Sigmoid colon (tissue), 7 donors: Measurements from ENCODE around the gene WFDC8. TPM values are rescaled to one million over a fixed set of nuclear protein-coding genes. Genes with fewer than 3 reads are reported as not detected.
"Not testable (repeated sequence)": the region's sequence is repeated elsewhere in the genome, so short reads cannot be mapped to it uniquely, and the experiment has no call there.

Source experiments
- DNase-seq: peaks from one replicate; pipeline ENCODE4 v3.0.0-alpha.2; 2019
- H3K27ac ChIP-seq, 4 donors: fragments of 200-600 bp; sonication (generic); one replicate each; pipeline ENCODE4 v1.5.1; 2016 to 2019; ENCODE audit warnings: mild to moderate bottlenecking in 1 of 4
- H3K27me3 ChIP-seq, 3 donors: fragments of 200-600 bp; sonication (generic); one replicate each; pipeline ENCODE4 v1.5.1; 2019; ENCODE audit warnings: mild to moderate bottlenecking in 1 of 3
- H3K36me3 ChIP-seq, 4 donors: fragments of 200-600 bp; sonication (generic); one replicate each; pipeline ENCODE4 v1.5.1; 2016 to 2019
- H3K4me1 ChIP-seq, 4 donors: fragments of 200-600 bp; sonication (generic); one replicate each; pipeline ENCODE4 v1.5.1; 2017 to 2019
- H3K4me3 ChIP-seq, 4 donors: fragments of 200-600 bp; sonication (generic); one replicate each; pipeline ENCODE4 v1.5.1; 2017 to 2019; ENCODE audit warnings: mild to moderate bottlenecking in 2 of 4, moderate library complexity in 1 of 4
- H3K9me3 ChIP-seq, 4 donors: fragments of 200-600 bp in 3 of 4; sonication (generic) in 3 of 4; one replicate each; pipeline versions ENCODE4 v1.5.1 to v1.6.1; 2013 to 2019
- CTCF ChIP-seq, 4 experiments: fragments of 450-650 bp in 3 of 4; fragments of 200-600 bp in 1 of 4; IDR thresholded peaks; one replicate each; pipeline ENCODE4 v1.5.1; 2016 to 2019; ENCODE audit warnings: antibody characterized with exemption in 4 of 4, mild to moderate bottlenecking in 3 of 4, moderate library complexity in 2 of 4
- EP300 ChIP-seq, 4 donors: sonication (generic); formaldehyde crosslinking; IDR thresholded peaks; one replicate each; pipeline ENCODE4 v1.6.1; 2017; ENCODE audit warnings: antibody characterized with exemption in 4 of 4
- POLR2A ChIP-seq, 2 donors: fragments of 450-650 bp; IDR thresholded peaks; one replicate each; pipeline ENCODE4 v1.6.1; 2016; ENCODE audit warnings: antibody characterized with exemption in 2 of 2, mild to moderate bottlenecking in 2 of 2, moderate library complexity in 2 of 2
- POLR2AphosphoS5 ChIP-seq, 4 donors: sonication (generic); formaldehyde crosslinking; IDR thresholded peaks; one replicate each; pipeline ENCODE4 v1.6.1; 2017; ENCODE audit warnings: antibody characterized with exemption in 4 of 4
- WGBS, 2 donors: extraction: QIAGEN DNeasy Blood & Tissue Kit; methylation state at CpG; one replicate each; pipeline ENCODE4 v1.1.7; 2013; 5-methylcytosine and 5-hydroxymethylcytosine counted together
- intact Hi-C: fragments of 100-400 bp; cut with DNase I; formaldehyde crosslinking; loops from one replicate; pipeline ENCODE4 v1.15.1; 2023
- polyA plus RNA-seq, 3 donors: library from polyadenylated mRNA; stranded (reverse); fragments of 200-250 nt; gene quantifications; one replicate each; pipeline ENCODE4 v1.2.3, GENCODE V29; 2013
- total RNA-seq, 4 donors: library from RNA; depleted of rRNA; stranded (reverse); fragments of >200 nt; gene quantifications; one replicate each; pipeline ENCODE4 v1.1.0, GENCODE V29; 2016
- donor health status: healthy with polysubstance abuse.
- donor health status: Bipolar disorder and iron deficiency.
- donor health status: healthy.

Gene WFDC8
- total and polyA plus RNA-seq, 7 donors = not detected

GRCh38 chr20:45578231-45578630, 853 bp downstream of the WFDC8 start:
- intact Hi-C loops = no loop called here
- 18 to 81% methylated on average over 1 of the region's 1 CpG for WGBS, 2 donors
- H3K27ac ChIP-seq = no peak overlapping the region

GRCh38 chr20:45576995-45577394, 2.1 kb downstream of the WFDC8 start:
- intact Hi-C loops = no loop called here
- H3K9me3 ChIP-seq = no peaks in the 10 kb centered on the region
- H3K27me3 ChIP-seq = no peaks in the 10 kb centered on the region
- peaks cover 0 to 4% (median 0%) of the 10 kb centered on the region in 4 donors for H3K4me1 ChIP-seq
- 57 to 91% methylated on average over 2 of the region's 2 CpGs for WGBS, 2 donors
- DNase-seq = no peak
- no peaks in the 10 kb centered on the region for H3K36me3 ChIP-seq
- TF ChIP-seq CTCF (IDR thresholded peaks at IDR 0.05) (no peak), POLR2A (IDR thresholded peaks at IDR 0.05) (no peak), POLR2AphosphoS5 (IDR thresholded peaks at IDR 0.05) (no peak), EP300 (IDR thresholded peaks at IDR 0.05) (no peak)
- H3K4me3 ChIP-seq = no peak overlapping the region
- no peak overlapping the region for H3K27ac ChIP-seq

More at GRCh38 chr20:45578231-45578630, 853 bp downstream of the WFDC8 start:
- TF ChIP-seq POLR2AphosphoS5 (IDR thresholded peaks at IDR 0.05) (no peak), CTCF (IDR thresholded peaks at IDR 0.05) (no peak), POLR2A (IDR thresholded peaks at IDR 0.05) (no peak), EP300 (IDR thresholded peaks at IDR 0.05) (no peak)
- no peak for DNase-seq
- H3K9me3 ChIP-seq = no peaks in the 10 kb centered on the region
- H3K27me3 ChIP-seq = no peaks in the 10 kb centered on the region
- peaks cover 0 to 4% (median 0%) of the 10 kb centered on the region in 4 donors for H3K4me1 ChIP-seq
- no peak overlapping the region for H3K4me3 ChIP-seq
- no peaks in the 10 kb centered on the region for H3K36me3 ChIP-seq

GRCh38 chr20:45575931-45576330, 3.2 kb downstream of the WFDC8 start:
- Histone ChIP-seq H3K36me3 (no peaks in the 10 kb centered on the region), H3K9me3 (no peaks in the 10 kb centered on the region), H3K27me3 (no peaks in the 10 kb centered on the region), H3K4me3 (no peak overlapping the region), H3K27ac (no peak overlapping the region), H3K4me1 (peaks cover 0 to 4% (median 0%) of the 10 kb centered on the region in 4 donors)
- no peak for TF ChIP-seq EP300 (IDR thresholded peaks at IDR 0.05)
- no peak for TF ChIP-seq CTCF (IDR thresholded peaks at IDR 0.05)
- TF ChIP-seq POLR2AphosphoS5 (IDR thresholded peaks at IDR 0.05) = no peak
- no peak for TF ChIP-seq POLR2A (IDR thresholded peaks at IDR 0.05)
- intact Hi-C loops = no loop called here
- WGBS, 2 donors = 94% methylated on average over 3 of the region's 3 CpGs
- DNase-seq = no peak

GRCh38 chr20:45569650-45570049, 9.4 kb downstream of the WFDC8 start:
- H3K36me3 ChIP-seq, H3K27ac ChIP-seq, H3K9me3 ChIP-seq, H3K4me3 ChIP-seq, H3K27me3 ChIP-seq, DNase-seq, intact Hi-C loops, H3K4me1 ChIP-seq: not testable (repeated sequence)
- 88 to 93% methylated on average over 1 of the region's 1 CpG for WGBS, 2 donors

GRCh38 chr20:45564760-45565276, 14.3 kb downstream of the WFDC8 start:
- no peaks in the 10 kb centered on the region for H3K4me1 ChIP-seq
- TF ChIP-seq POLR2AphosphoS5 (IDR thresholded peaks at IDR 0.05) = no peak
- TF ChIP-seq CTCF (IDR thresholded peaks at IDR 0.05) = no peak
- no peak for TF ChIP-seq EP300 (IDR thresholded peaks at IDR 0.05)
- no peak for TF ChIP-seq POLR2A (IDR thresholded peaks at IDR 0.05)
- H3K27me3 ChIP-seq = peaks cover 0 to 10% (median 0%) of the 10 kb centered on the region in 3 donors
- WGBS, 2 donors = 85 to 93% methylated on average over 2 of the region's 2 CpGs
- H3K9me3 ChIP-seq = no peaks in the 10 kb centered on the region
- no peak overlapping the region for H3K27ac ChIP-seq
- intact Hi-C loops = no loop called here
- DNase-seq = no peak
- no peak overlapping the region for H3K4me3 ChIP-seq
- no peaks in the 10 kb centered on the region for H3K36me3 ChIP-seq
